ENCODE data around the gene GOPC. TPM values are rescaled to one million over a fixed set of nuclear protein-coding genes. Genes with fewer than 3 reads are reported as not detected.

The GOPC gene
- total and polyA plus RNA-seq, 2 of the 8 experiments (the other 6 are each of a cell fraction or from before 2014, with no cell fraction given): 5.3 to 19.4 TPM

DNA sequence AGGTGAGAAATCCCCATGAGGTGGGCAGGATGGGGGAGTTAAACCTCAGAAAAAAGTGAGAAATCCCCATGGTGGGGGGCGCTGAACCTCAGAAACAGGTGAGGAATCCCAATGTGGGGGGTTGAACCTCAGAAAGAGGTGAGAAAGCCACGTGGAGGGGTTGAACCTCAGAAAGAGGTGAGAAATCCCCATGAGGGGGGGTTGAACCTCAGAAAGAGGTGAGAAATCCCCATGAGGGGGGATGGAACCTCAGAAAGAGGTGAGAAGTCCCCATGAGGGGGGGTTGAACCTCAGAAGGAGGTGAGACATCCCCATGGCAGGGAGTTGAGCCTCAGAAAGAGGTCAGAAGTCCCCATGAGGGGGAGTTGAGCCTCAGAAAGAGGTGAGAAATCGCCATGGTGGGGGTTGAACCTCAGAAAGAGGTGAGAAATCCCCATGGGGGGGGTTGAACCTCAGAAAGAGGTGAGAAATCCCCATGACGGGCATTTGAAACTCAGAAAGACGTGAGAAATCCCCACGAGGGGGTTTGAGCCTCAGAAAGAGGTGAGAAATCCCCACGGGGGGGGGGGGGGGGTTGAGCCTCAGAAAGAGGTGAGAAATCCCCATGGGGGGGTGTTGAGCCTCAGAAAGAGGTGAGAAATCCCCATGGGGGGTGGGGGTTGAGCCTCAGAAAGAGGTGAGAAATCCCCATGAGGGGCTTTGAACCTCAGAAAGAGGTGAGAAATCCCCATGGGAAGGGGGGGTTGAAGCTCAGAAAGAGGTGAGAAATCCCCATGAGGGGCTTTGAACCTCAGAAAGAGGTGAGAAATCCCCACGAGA, 14.3 kb upstream of the GOPC start:
- CTCF ChIA-PET (ENCODE audit: partially characterized antibody): interaction anchor here (0.7 to 0.8 kb wide), 2 partner anchors 160 to 1229 kb away, joined by 3 read pairs; no protein-coding TSS in a partner anchor
- Histone ChIP-seq H2AFZ (ENCODE audit: low read length) (no peak overlapping the region), H3K4me2 (ENCODE audit: insufficient read depth in 1 of 2, low read depth in 2 of 2, low read length in 2 of 2) (peak overlapping the region; percentile 26 to 56; a peak in 2 of 4 replicates), H2BK15ac (ENCODE audit: low read length) (no peak overlapping the region), H3K79me2 (ENCODE audit: control insufficient read depth in 1 of 2, insufficient read depth in 2 of 2, low read length in 2 of 2) (no peaks in the 10 kb centered on the region), H3K4me3 (ENCODE audit: extremely low read depth in 1 of 4, insufficient read depth in 2 of 4, low read depth in 3 of 4, low read length in 4 of 4) (0 out of 8 replicates have a peak overlapping the region, but pooled peaks of 1 of the 4 experiments have one; percentile 37), H3K36me3 (ENCODE audit: control insufficient read depth in 2 of 4, insufficient read depth in 4 of 4, low read length in 3 of 4) (no peaks in the 10 kb centered on the region), H3K14ac (ENCODE audit: insufficient read length) (no peak overlapping the region), H4K20me1 (replicated peaks in 1 of 2; ENCODE audit: control insufficient read depth in 1 of 2, insufficient read depth in 2 of 2, low read length in 2 of 2) (no peaks in the 10 kb centered on the region), H3K9ac (replicated peaks in 1 of 4; ENCODE audit: extremely low read depth in 1 of 4, low read depth in 3 of 4, low read length in 3 of 4) (no peak overlapping the region), H3K23me2 (ENCODE audit: low read depth, low read length) (no peaks in the 10 kb centered on the region), H4K91ac (replicated peaks; ENCODE audit: insufficient read length, low read length) (no peak overlapping the region), H3K79me1 (ENCODE audit: low read depth, low read length) (no peaks in the 10 kb centered on the region), H2BK5ac (ENCODE audit: low read depth, low read length) (no peak overlapping the region), H3K4ac (replicated peaks; ENCODE audit: insufficient read length, low read depth, low read length) (no peak overlapping the region), H2BK20ac (ENCODE audit: low read length) (no peak overlapping the region), H3K9me3 (ENCODE audit: insufficient read depth in 2 of 2, low read depth in 1 of 2, low read length in 1 of 2) (no peaks in the 10 kb centered on the region), H3K4me1 (replicated peaks in 1 of 4; ENCODE audit: control insufficient read depth in 3 of 4, insufficient read depth in 4 of 4, low read length in 3 of 4) (peaks cover 0 to 24% (median 8%) of the 10 kb centered on the region in 4 experiments; a peak in 6 of 7 replicates), H2AK5ac (ENCODE audit: low read depth, low read length) (no peak overlapping the region), H3K27me3 (replicated peaks in 1 of 4; ENCODE audit: control insufficient read depth in 3 of 4, extremely low read depth in 1 of 4, insufficient read depth in 3 of 4, low read length in 3 of 4) (no peaks in the 10 kb centered on the region), H2BK120ac (replicated peaks; ENCODE audit: low read depth, low read length) (no peak overlapping the region), H4K5ac (ENCODE audit: insufficient read length, low read depth, low read length) (no peak overlapping the region), H3K23ac (ENCODE audit: insufficient read length) (no peak overlapping the region), H4K8ac (ENCODE audit: extremely low read depth, insufficient read depth, low read length) (peak overlapping the region; percentile 36; the same call in 1 of the 2 replicates), H3K27ac (ENCODE audit: low read depth, low read length) (peak overlapping the region; percentile 21; the same call in 1 of the 2 replicates), H3K56ac (replicated peaks; ENCODE audit: insufficient read length, low read depth, low read length) (no peak overlapping the region), H3K18ac (ENCODE audit: extremely low read depth, low read length) (no peak overlapping the region; the same call in 1 of the 2 replicates), H2BK12ac (ENCODE audit: low read depth, low read length) (no peak overlapping the region)
- DNase-seq (ENCODE audit: low read depth in 1 of 2, low spot score in 2 of 2): no peak
- POLR2A ChIA-PET (ENCODE audit: partially characterized antibody): interaction anchor here (1.0 to 1.3 kb wide), 2 partner anchors 9 to 13 kb away, joined by 4 read pairs; no protein-coding TSS in a partner anchor
- 73% methylated on average over 3 of the region's 8 CpGs; no CpG with 5 or more reads in 1 of the 2 experiments for WGBS, 2 experiments (ENCODE audit: extremely low coverage in 1 of 2, insufficient coverage in 1 of 2, insufficient read length in 1 of 2, insufficient replicate concordance in 2 of 2, low coverage in 1 of 2, low lambda C conversion rate in 2 of 2, missing lambda C conversion rate in 1 of 2)
- no peak for FAIRE-seq
- TF ChIP-seq CTBP2 (IDR thresholded peaks at IDR 0.05; ENCODE audit: borderline replicate concordance, insufficient read depth, insufficient read length, low read length): no peak
- TF ChIP-seq JUND (IDR thresholded peaks at IDR 0.05; ENCODE audit: low read length): no peak
- no peak for TF ChIP-seq ASH2L (IDR thresholded peaks at IDR 0.05; ENCODE audit: low read length)
- TF ChIP-seq CREB1 (IDR thresholded peaks at IDR 0.05): no peak
- no peak for TF ChIP-seq NRF1 (IDR thresholded peaks at IDR 0.05; ENCODE audit: low read depth, low read length)
- no peak for TF ChIP-seq GTF2F1 (IDR thresholded peaks at IDR 0.05; ENCODE audit: borderline replicate concordance, low read depth, low read length)
- TF ChIP-seq HDAC6 (IDR thresholded peaks at IDR 0.05; ENCODE audit: low read depth, low read length): no peak
- no peak for TF ChIP-seq RNF2 (IDR thresholded peaks at IDR 0.05; ENCODE audit: borderline replicate concordance, low read depth, low read length, missing control alignments, poor library complexity, severe bottlenecking)
- TF ChIP-seq RXRA (IDR thresholded peaks at IDR 0.05; ENCODE audit: insufficient read depth, low read depth, low read length): no peak
- no peak for TF ChIP-seq SIN3A (conservative IDR thresholded peaks at IDR 0.05 in 1 of 2, IDR thresholded peaks at IDR 0.05 in 1 of 2; ENCODE audit: low read depth in 1 of 2, low read length in 2 of 2)
- no peak for TF ChIP-seq HDAC2 (IDR thresholded peaks at IDR 0.05; ENCODE audit: borderline replicate concordance in 1 of 2, low read depth in 2 of 2, low read length in 2 of 2)
